BLaER1 treated with 17β-estradiol and CSF1 and Interleukin-3, amounts not matched to agents 10 nM and 100 nM (cell line): ENCODE data around the gene CDCP2.

Source experiments
- H3K27ac ChIP-seq, 11 experiments: shearing (Covaris generic); formaldehyde crosslinking; 2 replicates each; pipeline ENCODE4 v1.8.1; 2022
- H3K27me3 ChIP-seq, 11 experiments: shearing (Covaris generic); formaldehyde crosslinking; 2 replicates each; pipeline ENCODE4 v1.8.1; 2022
- H3K36me3 ChIP-seq, 11 experiments: shearing (Covaris generic); formaldehyde crosslinking; 2 replicates each; pipeline ENCODE4 v1.8.1; 2022
- H3K4me1 ChIP-seq, 10 experiments: shearing (Covaris generic); formaldehyde crosslinking; 2 replicates each; pipeline ENCODE4 v1.8.1; 2022
- H3K4me2 ChIP-seq, 11 experiments: shearing (Covaris generic); formaldehyde crosslinking; 2 replicates each; pipeline ENCODE4 v1.8.1; 2022
- H3K4me3 ChIP-seq, 10 experiments: shearing (Covaris generic); formaldehyde crosslinking; 2 replicates each; pipeline ENCODE4 v1.8.1; 2022
- H3K9ac ChIP-seq, 11 experiments: shearing (Covaris generic); formaldehyde crosslinking; 2 replicates each; pipeline ENCODE4 v1.8.1; 2022
- H3K9me3 ChIP-seq, 11 experiments: shearing (Covaris generic); formaldehyde crosslinking; replicated peaks in 1 of 11; 2 replicates each; pipeline ENCODE4 v1.8.1; 2022
- H4K20me1 ChIP-seq, 11 experiments: shearing (Covaris generic); formaldehyde crosslinking; 2 replicates each; pipeline ENCODE4 v1.8.1; 2022
- Cebpa-rat ChIP-seq, 11 experiments: shearing (Covaris generic); IDR thresholded peaks; 2 replicates each; pipeline ENCODE4 v1.8.1; 2022

Gene CDCP2

GRCh38 chr1:54135436-54136120 lies 17.2 kb downstream of the CDCP2 start:
- Histone ChIP-seq H3K9me3 (peaks cover 0 to 4% (median 0%) of the 10 kb centered on the region in 11 experiments; a peak in 2 of 22 replicates), H3K4me1 (no peaks in the 10 kb centered on the region), H3K9ac (no peak overlapping the region), H3K27me3 (no peaks in the 10 kb centered on the region), H4K20me1 (no peaks in the 10 kb centered on the region), H3K4me2 (no peak overlapping the region), H3K27ac (no peak overlapping the region), H3K36me3 (no peaks in the 10 kb centered on the region), H3K4me3 (no peak overlapping the region)
- TF ChIP-seq Cebpa-rat (IDR thresholded peaks at IDR 0.05), result no peak

- Histone ChIP-seq H4K20me1 (no peaks in the 10 kb centered on the region), H3K9me3 (peaks cover 0 to 4% (median 0%) of the 10 kb centered on the region in 11 experiments; a peak in 2 of 22 replicates), H3K9ac (no peak overlapping the region), H3K27me3 (no peaks in the 10 kb centered on the region), H3K4me3 (no peak overlapping the region), H3K4me1 (no peaks in the 10 kb centered on the region), H3K4me2 (no peak overlapping the region), H3K36me3 (no peaks in the 10 kb centered on the region), H3K27ac (no peak overlapping the region)
- no peak for TF ChIP-seq Cebpa-rat (IDR thresholded peaks at IDR 0.05)
These were observed 18.5 kb downstream of the CDCP2 start for GRCh38 chr1:54134295-54134694.

- no peaks in the 10 kb centered on the region for H4K20me1 ChIP-seq
- no peak for TF ChIP-seq Cebpa-rat (IDR thresholded peaks at IDR 0.05)
- H3K27ac ChIP-seq, result no peak overlapping the region
- no peaks in the 10 kb centered on the region for H3K27me3 ChIP-seq
- H3K4me1 ChIP-seq, result no peaks in the 10 kb centered on the region
- H3K36me3 ChIP-seq, result no peaks in the 10 kb centered on the region
- H3K4me3 ChIP-seq, result no peak overlapping the region
- H3K4me2 ChIP-seq, result no peak overlapping the region
- H3K9ac ChIP-seq, result no peak overlapping the region
- no peaks in the 10 kb centered on the region for H3K9me3 ChIP-seq
These were observed 20.3 kb downstream of the CDCP2 start for GRCh38 chr1:54132495-54132894.

- H3K4me1 ChIP-seq, result no peaks in the 10 kb centered on the region
- no peak for TF ChIP-seq Cebpa-rat (IDR thresholded peaks at IDR 0.05)
These were observed 21.4 kb downstream of the CDCP2 start for GRCh38 chr1:54131419-54131818.

GRCh38 chr1:54129858-54130257 lies 22.9 kb downstream of the CDCP2 start:
- Histone ChIP-seq H3K27me3 (no peaks in the 10 kb centered on the region), H3K9ac (no peak overlapping the region), H4K20me1 (no peaks in the 10 kb centered on the region), H3K4me2 (no peak overlapping the region), H3K4me3 (no peak overlapping the region), H3K27ac (no peak overlapping the region), H3K36me3 (no peaks in the 10 kb centered on the region), H3K9me3 (no peaks in the 10 kb centered on the region), H3K4me1 (peaks cover 0 to 10% (median 0%) of the 10 kb centered on the region in 10 experiments; a peak in 3 of 20 replicates)
- no peak for TF ChIP-seq Cebpa-rat (IDR thresholded peaks at IDR 0.05)

More at GRCh38 chr1:54131419-54131818, 21.4 kb downstream of the CDCP2 start:
- Histone ChIP-seq H4K20me1 (no peaks in the 10 kb centered on the region), H3K27me3 (no peaks in the 10 kb centered on the region), H3K9me3 (no peaks in the 10 kb centered on the region), H3K4me3 (no peak overlapping the region), H3K4me2 (no peak overlapping the region), H3K9ac (no peak overlapping the region), H3K36me3 (no peaks in the 10 kb centered on the region), H3K27ac (no peak overlapping the region)

- no peaks in the 10 kb centered on the region; a peak in 1 of 22 replicates for H4K20me1 ChIP-seq
- H3K36me3 ChIP-seq, result no peaks in the 10 kb centered on the region
- H3K4me1 ChIP-seq, result peaks cover 0 to 10% (median 0%) of the 10 kb centered on the region in 10 experiments; a peak in 3 of 20 replicates
- H3K27ac ChIP-seq, result no peak overlapping the region
- no peak overlapping the region for H3K4me2 ChIP-seq
- no peak overlapping the region for H3K4me3 ChIP-seq
- no peaks in the 10 kb centered on the region; a peak in 1 of 22 replicates for H3K27me3 ChIP-seq
- H3K9me3 ChIP-seq, result no peaks in the 10 kb centered on the region
- no peak for TF ChIP-seq Cebpa-rat (IDR thresholded peaks at IDR 0.05)
- H3K9ac ChIP-seq, result no peak overlapping the region
These were observed 25.1 kb downstream of the CDCP2 start for GRCh38 chr1:54127594-54128300.

GRCh38 chr1:54126271-54126815 lies 26.5 kb downstream of the CDCP2 start:
- Histone ChIP-seq H3K36me3 (no peaks in the 10 kb centered on the region), H3K4me3 (no peak overlapping the region), H3K4me2 (no peak overlapping the region), H3K27me3 (peaks cover 0 to 11% (median 0%) of the 10 kb centered on the region in 11 experiments; a peak in 6 of 22 replicates), H3K9ac (no peak overlapping the region), H3K27ac (no peak overlapping the region), H3K9me3 (no peaks in the 10 kb centered on the region), H3K4me1 (peaks cover 0 to 12% (median 2%) of the 10 kb centered on the region in 10 experiments; a peak in 10 of 20 replicates), H4K20me1 (no peaks in the 10 kb centered on the region; a peak in 1 of 22 replicates)
- no peak for TF ChIP-seq Cebpa-rat (IDR thresholded peaks at IDR 0.05)

GRCh38 chr1:54125386-54126070 lies 27.3 kb downstream of the CDCP2 start:
- peaks cover 0 to 16% (median 5%) of the 10 kb centered on the region in 10 experiments; a peak in 10 of 20 replicates for H3K4me1 ChIP-seq
- no peaks in the 10 kb centered on the region for H3K36me3 ChIP-seq
- H3K4me2 ChIP-seq, result peak overlapping the region in 1 of 11 experiments; percentile 14; a peak in 1 of 22 replicates
- H3K27me3 ChIP-seq, result peaks cover 0 to 11% (median 0%) of the 10 kb centered on the region in 11 experiments; a peak in 6 of 22 replicates
- no peak overlapping the region for H3K27ac ChIP-seq
- no peak overlapping the region for H3K4me3 ChIP-seq
- no peak overlapping the region for H3K9ac ChIP-seq
- H3K9me3 ChIP-seq, result no peaks in the 10 kb centered on the region
- H4K20me1 ChIP-seq, result no peaks in the 10 kb centered on the region; a peak in 1 of 22 replicates
- TF ChIP-seq Cebpa-rat (IDR thresholded peaks at IDR 0.05), result no peak

GRCh38 chr1:54124906-54125305 lies 27.9 kb downstream of the CDCP2 start:
- Histone ChIP-seq H3K36me3 (no peaks in the 10 kb centered on the region), H3K4me2 (no peak overlapping the region), H3K4me1 (peaks cover 0 to 16% (median 5%) of the 10 kb centered on the region in 10 experiments; a peak in 10 of 20 replicates), H3K27me3 (peaks cover 0 to 11% (median 0%) of the 10 kb centered on the region in 11 experiments; a peak in 6 of 22 replicates), H4K20me1 (no peaks in the 10 kb centered on the region; a peak in 1 of 22 replicates), H3K9me3 (no peaks in the 10 kb centered on the region), H3K4me3 (no peak overlapping the region), H3K27ac (no peak overlapping the region), H3K9ac (no peak overlapping the region)
- TF ChIP-seq Cebpa-rat (IDR thresholded peaks at IDR 0.05), result no peak
